DOHH2 (cell line): Measurements from ENCODE around the gene ECI2.

Experiments
- CTCF ChIP-seq: fragments of 200-600 bp; sonication (generic); IDR thresholded peaks from one replicate; pipeline ENCODE4 v1.5.1; 2014; ENCODE audit warnings: antibody characterized with exemption, mild to moderate bottlenecking, low read depth, low read length; ENCODE audit not compliant: poor library complexity, severe bottlenecking
- EZH2phosphoT487 ChIP-seq: fragments of 200-600 bp; sonication (generic); IDR thresholded peaks from 2 replicates; pipeline ENCODE4 v1.6.1; 2017; ENCODE audit warnings: borderline replicate concordance, mild to moderate bottlenecking, antibody characterized with exemption, low read length, moderate library complexity, mixed read lengths

GRCh38 chr6:4078691-4079471 lies 56.5 kb downstream of the ECI2 start, which contains the start of gene FAM217A:
- no peak for TF ChIP-seq CTCF
- TF ChIP-seq EZH2phosphoT487, result no peak
